Eye (tissue), 1 donor: Measurements from ENCODE around the gene EML3.
"Not testable (repeated sequence)": the region's sequence is repeated elsewhere in the genome, so short reads cannot be mapped to it uniquely, and the experiment has no call there.

Source experiments
- DNase-seq: peaks from one replicate; pipeline ENCODE4 v3.0.0-alpha.2; 2015

EML3 gene

GRCh38 chr11:62612366-62613290 is at the start of gene EML3, which contains the start of gene ROM1:
Gene EML3 (minus strand): TSS chr11:62612775. CDS start chr11:62612457, 318 bp downstream.
Gene ROM1 (plus strand): TSS chr11:62613257. CDS start chr11:62613282, 25 bp downstream.
- peak; percentile 92 for DNase-seq

GRCh38 chr11:62656796-62657429 is 44.3 kb upstream of the EML3 start:
- DNase-seq, result no peak

GRCh38 chr11:62654297-62654696 is 41.7 kb upstream of the EML3 start:
- DNase-seq, result no peak

- no peak for DNase-seq
Observed at GRCh38 chr11:62652161-62653006, 39.8 kb upstream of the EML3 start.

GRCh38 chr11:62650283-62650682 is 37.7 kb upstream of the EML3 start:
- not testable (repeated sequence) for DNase-seq

GRCh38 chr11:62649486-62649885 is 36.9 kb upstream of the EML3 start:
- no peak for DNase-seq

- no peak for DNase-seq
Observed at GRCh38 chr11:62648967-62649364, 36.4 kb upstream of the EML3 start.

GRCh38 chr11:62648185-62648966 is 35.8 kb upstream of the EML3 start:
- no peak for DNase-seq

- DNase-seq, result no peak
Observed at GRCh38 chr11:62647609-62648005, 35.0 kb upstream of the EML3 start.

GRCh38 chr11:62646825-62647608 is 34.4 kb upstream of the EML3 start:
- DNase-seq, result no peak

- DNase-seq, result peak; percentile 99
Observed at GRCh38 chr11:62645946-62646824, 33.6 kb upstream of the EML3 start, which contains the start of gene GANAB. Gene GANAB (minus strand): TSS chr11:62646613. CDS start chr11:62646599, 14 bp downstream.

GRCh38 chr11:62645671-62645945 is 33.0 kb upstream of the EML3 start:
- no peak for DNase-seq

- no peak for DNase-seq
Observed at GRCh38 chr11:62644220-62644619, 31.6 kb upstream of the EML3 start.

- no peak for DNase-seq
Observed at GRCh38 chr11:62632492-62632891, 19.9 kb upstream of the EML3 start.

GRCh38 chr11:62627713-62628112 is 15.1 kb upstream of the EML3 start:
- DNase-seq, result no peak

GRCh38 chr11:62622476-62623089 is 10.0 kb upstream of the EML3 start:
- no peak for DNase-seq

- peak; percentile 98 for DNase-seq
Observed at GRCh38 chr11:62621567-62622470, 9.2 kb upstream of the EML3 start, which contains the start of gene B3GAT3. Gene B3GAT3 (minus strand): TSS chr11:62621986. CDS start chr11:62621947, 39 bp downstream.

GRCh38 chr11:62621027-62621566 is 8.5 kb upstream of the EML3 start:
- DNase-seq, result peak; percentile 4
